NB4 (cell line): Measurements from ENCODE around the gene KRTAP10-1.

Experiments used
- DNase-seq: peaks from one replicate; pipeline ENCODE4 v3.0.0; 2010; ENCODE audit warnings: low read depth
- H3K4me3 ChIP-seq: one replicate; pipeline ENCODE4 v1.5.1; 2011; ENCODE audit warnings: mild to moderate bottlenecking, low read depth, low read length, moderate library complexity
- MYC ChIP-seq: IDR thresholded peaks from 2 replicates; pipeline ENCODE4 v1.6.1; 2011; ENCODE audit warnings: low read depth, low read length
- POLR2A ChIP-seq: IDR thresholded peaks from 2 replicates; pipeline ENCODE4 v1.6.1; 2011; ENCODE audit warnings: mild to moderate bottlenecking; ENCODE audit not compliant: insufficient read length; ENCODE audit errors: extremely low read depth
- TF ChIP-seq, protein P1 (sequence below): IDR thresholded peaks from 2 replicates; pipeline ENCODE4 v1.6.1; 2011; ENCODE audit warnings: low read depth, low read length
- TF ChIP-seq, protein P2 (sequence below): IDR thresholded peaks from one replicate; pipeline ENCODE4 v1.5.1; 2012; ENCODE audit warnings: low read depth, low read length

KRTAP10-1 gene

DNA sequence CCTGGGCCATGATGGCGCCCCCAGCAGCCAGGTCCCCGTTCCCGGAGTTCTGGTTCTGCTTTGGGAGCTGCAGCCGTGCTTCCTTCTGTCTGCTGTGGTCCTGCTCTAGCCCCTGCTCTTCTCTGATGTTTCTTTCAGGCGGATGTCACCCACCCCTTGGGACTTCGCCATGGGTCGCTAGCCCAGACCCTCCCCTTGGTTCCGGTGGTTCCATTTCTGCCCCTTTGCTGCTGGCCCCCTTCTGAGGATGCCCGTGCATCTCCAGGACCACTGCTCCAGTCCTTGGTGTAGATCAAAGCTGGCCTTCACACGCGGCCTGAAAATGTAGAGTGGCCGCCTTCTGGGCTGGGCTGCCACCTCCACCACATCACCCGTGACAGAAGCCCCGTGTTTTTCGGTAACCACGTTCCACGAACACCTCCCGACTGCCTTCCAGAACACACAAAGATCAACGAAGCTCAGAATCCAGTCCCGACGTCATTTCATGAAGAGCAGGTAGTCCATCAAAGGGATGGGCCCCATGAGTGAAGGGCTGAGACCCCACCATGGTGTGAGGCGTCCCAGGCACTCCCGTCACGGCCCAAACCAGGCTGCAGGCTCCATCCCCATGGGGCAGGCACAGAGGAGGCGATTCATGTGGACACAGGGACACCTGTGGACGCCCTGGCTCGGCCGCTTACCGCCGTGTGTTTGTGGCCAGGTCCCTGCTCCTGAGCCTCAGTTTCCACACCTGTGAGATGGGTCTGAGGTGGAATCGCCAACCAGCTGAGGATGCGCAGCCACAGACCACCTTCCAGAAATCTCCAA is 24.4 kb downstream of the KRTAP10-1 start:
- DNase-seq, result no peak
- TF ChIP-seq MYC (no peak), POLR2A (no peak)
- TF ChIP-seq, protein P1, sequence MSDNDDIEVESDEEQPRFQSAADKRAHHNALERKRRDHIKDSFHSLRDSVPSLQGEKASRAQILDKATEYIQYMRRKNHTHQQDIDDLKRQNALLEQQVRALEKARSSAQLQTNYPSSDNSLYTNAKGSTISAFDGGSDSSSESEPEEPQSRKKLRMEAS, result no peak
- no peak overlapping the region for H3K4me3 ChIP-seq

DNA sequence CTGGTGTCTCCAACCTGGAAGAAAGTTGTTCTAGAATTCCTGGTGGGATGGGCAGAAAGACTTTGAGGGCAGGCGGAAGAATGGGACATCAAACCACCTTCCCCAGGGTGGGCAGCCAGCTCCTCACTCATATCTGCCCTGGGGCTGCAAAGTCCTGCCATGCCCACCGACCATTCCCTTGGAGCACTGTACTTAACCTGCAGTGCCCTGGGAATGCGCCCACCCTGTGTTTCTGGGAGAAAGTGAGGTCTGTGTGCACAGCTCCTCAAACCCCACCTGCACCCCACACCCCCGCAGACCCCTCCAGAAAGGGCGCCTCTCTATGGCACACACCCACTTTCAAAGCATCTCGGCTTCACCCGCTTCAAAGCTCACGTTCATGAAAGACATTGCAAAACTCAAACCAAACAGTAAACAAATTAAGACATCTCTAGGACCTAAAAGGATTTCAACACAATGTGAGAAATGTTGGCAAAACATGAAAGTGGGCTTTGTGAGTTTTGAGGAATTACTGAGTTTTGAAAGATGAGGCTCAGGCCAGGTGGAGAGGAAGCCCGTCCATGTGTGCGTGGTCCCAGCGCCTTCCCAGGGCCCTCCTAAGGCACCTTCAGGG is 25.1 kb downstream of the KRTAP10-1 start:
- no peak for DNase-seq
- H3K4me3 ChIP-seq, result no peak overlapping the region
- TF ChIP-seq, protein P1, result no peak
- TF ChIP-seq MYC (no peak), POLR2A (no peak)
- TF ChIP-seq, protein P2, sequence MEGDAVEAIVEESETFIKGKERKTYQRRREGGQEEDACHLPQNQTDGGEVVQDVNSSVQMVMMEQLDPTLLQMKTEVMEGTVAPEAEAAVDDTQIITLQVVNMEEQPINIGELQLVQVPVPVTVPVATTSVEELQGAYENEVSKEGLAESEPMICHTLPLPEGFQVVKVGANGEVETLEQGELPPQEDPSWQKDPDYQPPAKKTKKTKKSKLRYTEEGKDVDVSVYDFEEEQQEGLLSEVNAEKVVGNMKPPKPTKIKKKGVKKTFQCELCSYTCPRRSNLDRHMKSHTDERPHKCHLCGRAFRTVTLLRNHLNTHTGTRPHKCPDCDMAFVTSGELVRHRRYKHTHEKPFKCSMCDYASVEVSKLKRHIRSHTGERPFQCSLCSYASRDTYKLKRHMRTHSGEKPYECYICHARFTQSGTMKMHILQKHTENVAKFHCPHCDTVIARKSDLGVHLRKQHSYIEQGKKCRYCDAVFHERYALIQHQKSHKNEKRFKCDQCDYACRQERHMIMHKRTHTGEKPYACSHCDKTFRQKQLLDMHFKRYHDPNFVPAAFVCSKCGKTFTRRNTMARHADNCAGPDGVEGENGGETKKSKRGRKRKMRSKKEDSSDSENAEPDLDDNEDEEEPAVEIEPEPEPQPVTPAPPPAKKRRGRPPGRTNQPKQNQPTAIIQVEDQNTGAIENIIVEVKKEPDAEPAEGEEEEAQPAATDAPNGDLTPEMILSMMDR, result no peak

DNA sequence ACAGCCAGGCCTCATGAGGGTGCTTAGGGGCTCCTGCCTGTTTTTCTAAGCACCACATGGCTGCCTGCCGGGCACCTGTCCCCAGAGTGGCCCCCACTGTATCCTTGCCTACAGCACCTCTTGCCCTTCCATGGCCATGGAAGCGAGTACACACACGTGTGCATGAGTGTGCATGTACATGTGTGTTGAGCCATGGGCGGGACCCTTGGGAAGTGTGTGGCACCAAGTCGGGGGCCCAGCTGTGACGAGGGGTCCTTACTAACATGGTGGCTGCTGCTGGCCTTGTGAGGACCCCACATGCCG is 25.8 kb downstream of the KRTAP10-1 start:
- no peak for TF ChIP-seq MYC
- TF ChIP-seq, protein P2, result no peak
- TF ChIP-seq POLR2A, result no peak
- TF ChIP-seq, protein P1, result no peak
- DNase-seq, result no peak
- H3K4me3 ChIP-seq, result no peak overlapping the region

DNA sequence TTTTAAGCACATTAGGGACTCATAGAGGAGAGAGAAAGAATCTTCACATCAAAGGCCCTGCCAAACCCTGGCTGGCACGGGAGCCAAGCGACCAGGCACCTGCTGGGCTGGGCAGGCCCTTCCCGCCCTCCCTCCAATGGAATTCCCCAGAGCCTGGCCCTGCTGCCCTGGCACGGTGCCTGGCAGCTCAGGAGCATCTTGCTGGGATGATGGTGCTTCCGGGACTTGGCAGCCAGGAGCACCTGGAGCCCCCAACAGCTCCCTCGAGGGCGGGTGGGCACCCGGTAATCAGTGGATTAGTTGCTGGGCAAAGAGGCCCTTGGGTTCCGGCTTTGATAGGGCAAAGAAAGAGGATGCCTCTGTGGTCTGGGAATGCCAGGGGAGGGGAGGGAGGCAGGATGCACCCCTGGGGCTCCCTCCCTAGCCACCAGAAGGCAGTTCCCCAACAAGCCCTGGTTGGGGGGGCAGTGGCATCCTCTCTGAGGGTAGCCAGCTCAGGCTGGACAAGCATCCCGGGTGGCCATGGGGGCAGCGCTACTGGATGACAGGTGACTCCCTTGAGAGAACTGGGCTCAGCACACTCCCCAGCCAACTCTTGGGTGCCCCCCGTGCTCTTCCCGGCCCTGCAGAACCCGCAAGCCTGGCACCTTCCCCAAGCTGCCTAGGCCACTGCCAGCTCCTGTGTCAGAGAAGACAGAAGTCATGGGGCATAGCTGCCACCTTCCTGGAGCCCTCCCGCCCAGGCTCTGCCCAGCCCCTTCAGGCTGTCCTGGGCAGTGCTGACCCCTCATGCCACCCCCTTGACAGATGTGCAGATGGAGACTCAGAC is 26.4 kb downstream of the KRTAP10-1 start:
- H3K4me3 ChIP-seq, result no peak overlapping the region
- DNase-seq, result no peak
- TF ChIP-seq POLR2A, result no peak
- TF ChIP-seq, protein P2, result no peak
- TF ChIP-seq, protein P1, result no peak

DNA sequence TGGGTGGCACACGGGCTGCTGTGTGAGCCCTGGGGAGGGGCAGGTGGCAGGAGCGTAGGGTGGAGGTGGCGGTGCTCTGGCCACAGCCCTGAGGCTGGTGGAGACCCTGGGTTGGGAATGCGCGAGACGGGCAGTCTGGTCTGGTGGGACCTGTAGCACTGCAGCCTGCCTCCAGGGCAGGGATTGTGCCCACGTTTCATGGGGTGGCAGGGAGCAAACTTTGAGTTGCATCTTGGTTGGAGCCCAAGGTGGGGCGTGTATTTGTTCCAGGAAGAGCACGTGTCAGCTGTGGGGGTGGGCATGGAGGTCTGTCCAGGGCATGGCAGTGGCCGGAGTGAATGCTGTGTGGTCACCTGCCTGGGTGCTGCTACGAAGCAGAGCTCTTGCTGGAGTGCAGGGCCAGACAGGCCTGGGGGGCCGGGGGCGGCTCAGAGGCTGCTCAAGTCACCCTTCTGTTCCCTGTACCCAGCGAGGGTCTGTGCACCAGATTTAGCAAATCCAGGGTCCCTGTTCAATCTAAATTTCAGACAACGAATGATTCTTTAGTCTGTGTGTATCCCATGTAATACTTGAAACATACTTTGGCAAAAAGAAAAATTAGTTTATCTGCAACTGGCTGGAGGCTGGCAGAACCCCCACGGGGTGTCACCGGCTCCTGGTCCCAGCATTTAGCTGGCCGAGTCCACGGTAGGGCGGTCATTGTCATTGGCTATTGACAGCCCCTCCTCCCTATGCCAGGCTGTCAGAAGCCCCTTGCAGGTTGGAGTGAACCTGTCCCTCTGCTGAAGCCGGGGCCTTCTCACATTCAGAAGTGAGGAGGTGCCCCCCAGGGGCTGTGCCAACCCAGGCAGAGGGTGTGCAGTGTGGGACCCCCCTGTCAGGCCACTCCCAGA is 27.3 kb downstream of the KRTAP10-1 start:
- TF ChIP-seq POLR2A, result no peak
- TF ChIP-seq MYC, result no peak
- TF ChIP-seq, protein P2, result no peak
- TF ChIP-seq, protein P1, result no peak
- H3K4me3 ChIP-seq, result no peak overlapping the region
- no peak for DNase-seq
